PC-9 (cell line): ENCODE results near the gene ZFAND3. TPM values are rescaled to one million over a fixed set of nuclear protein-coding genes. Genes with fewer than 3 reads are reported as not detected.

Source experiments
- BruUV-seq: library from RNA; stranded (reverse); fragments of 400-500 nt; replicated peaks from 2 replicates; lab custom pipeline; 2021; lab: Mats Ljungman, UMichigan
- CTCF ChIA-PET: fragments of 300-600 bp; sonication (Branson Sonifier 250); formaldehyde crosslinking; loops from one replicate; lab custom pipeline; 2022; ENCODE audit warnings: antibody characterized with exemption; lab: Charles Lee
- POLR2A ChIA-PET: fragments of 300-600 bp; sonication (Branson Sonifier 250); formaldehyde crosslinking; loops from one replicate; lab custom pipeline; 2022; ENCODE audit warnings: antibody characterized with exemption; ENCODE audit not compliant: unreplicated experiment; lab: Charles Lee
- DNase-seq, 2 experiments: peaks; one replicate each; pipeline versions ENCODE4 v3.0.0 to v3.0.0-alpha.2; 2015 to 2022; ENCODE audit warnings: mixed read lengths in 1 of 2
- H2AFZ ChIP-seq: fragments of 200-600 bp; sonication (generic); 2 replicates; pipeline ENCODE4 v1.8.1; 2017; ENCODE audit warnings: antibody characterized with exemption
- H3F3A ChIP-seq: fragments of 200-600 bp; sonication (generic); 2 replicates; pipeline ENCODE4 v1.8.1; 2017; ENCODE audit warnings: antibody characterized with exemption, mild to moderate bottlenecking, low read depth; ENCODE audit not compliant: insufficient read depth
- H3K27ac ChIP-seq: fragments of 200-600 bp; sonication (generic); 2 replicates; pipeline ENCODE4 v1.6.1; 2016; ENCODE audit warnings: mixed run types
- H3K27me3 ChIP-seq: fragments of 200-600 bp; sonication (generic); 2 replicates; pipeline ENCODE4 v1.6.1; 2016; ENCODE audit warnings: low read depth, mixed run types; ENCODE audit not compliant: insufficient read depth
- H3K36me3 ChIP-seq: fragments of 200-600 bp; sonication (generic); 2 replicates; pipeline ENCODE4 v1.6.1; 2016; ENCODE audit warnings: low read depth, mixed run types
- H3K4me1 ChIP-seq: fragments of 200-600 bp; sonication (generic); replicated peaks from 2 replicates; pipeline ENCODE4 v1.6.1; 2016; ENCODE audit warnings: mixed run types; ENCODE audit not compliant: insufficient read depth
- H3K4me2 ChIP-seq: fragments of 200-600 bp; sonication (generic); 2 replicates; pipeline ENCODE4 v1.6.1; 2017; ENCODE audit warnings: mixed run types
- H3K4me3 ChIP-seq: fragments of 200-600 bp; sonication (generic); 2 replicates; pipeline ENCODE4 v1.6.1; 2016; ENCODE audit warnings: mixed run types
- H3K79me2 ChIP-seq: fragments of 200-600 bp; sonication (generic); 2 replicates; pipeline ENCODE4 v1.6.1; 2017; ENCODE audit warnings: low read depth, mixed run types
- H3K9me2 ChIP-seq: fragments of 200-600 bp; sonication (generic); 2 replicates; pipeline ENCODE4 v1.8.1; 2017; ENCODE audit warnings: mild to moderate bottlenecking; ENCODE audit not compliant: insufficient read depth
- H3K9me3 ChIP-seq: fragments of 200-600 bp; sonication (generic); 2 replicates; pipeline ENCODE4 v1.8.1; 2016; ENCODE audit warnings: low read depth; ENCODE audit not compliant: insufficient read depth
- H4K20me1 ChIP-seq: fragments of 200-600 bp; sonication (generic); 2 replicates; pipeline ENCODE4 v1.8.1; 2017; ENCODE audit not compliant: insufficient read depth
- EZH2 ChIP-seq: fragments of 200-600 bp; sonication (generic); IDR thresholded peaks from 2 replicates; pipeline ENCODE4 v1.8.0; 2017; ENCODE audit warnings: antibody characterized with exemption, low read depth
- intact Hi-C: fragments of 100-400 bp; cut with micrococcal nuclease; formaldehyde crosslinking; loops from one replicate; pipeline ENCODE4 v1.10.0; 2022; ENCODE audit not compliant: unreplicated experiment
- total RNA-seq: library from RNA; stranded (reverse); gene quantifications from 2 replicates; pipeline ENCODE4 v1.2.3, GENCODE V29; 2021
- TF ChIP-seq, protein P1 (sequence below): fragments of 200-600 bp; sonication (generic); conservative IDR thresholded peaks from 2 replicates; pipeline ENCODE4 v1.6.1; 2017; ENCODE audit warnings: mixed run types, antibody characterized with exemption, mild to moderate bottlenecking, moderate library complexity

ZFAND3 gene
- total RNA-seq, 1 experiment from 2014 or later = 46.8 TPM

DNA sequence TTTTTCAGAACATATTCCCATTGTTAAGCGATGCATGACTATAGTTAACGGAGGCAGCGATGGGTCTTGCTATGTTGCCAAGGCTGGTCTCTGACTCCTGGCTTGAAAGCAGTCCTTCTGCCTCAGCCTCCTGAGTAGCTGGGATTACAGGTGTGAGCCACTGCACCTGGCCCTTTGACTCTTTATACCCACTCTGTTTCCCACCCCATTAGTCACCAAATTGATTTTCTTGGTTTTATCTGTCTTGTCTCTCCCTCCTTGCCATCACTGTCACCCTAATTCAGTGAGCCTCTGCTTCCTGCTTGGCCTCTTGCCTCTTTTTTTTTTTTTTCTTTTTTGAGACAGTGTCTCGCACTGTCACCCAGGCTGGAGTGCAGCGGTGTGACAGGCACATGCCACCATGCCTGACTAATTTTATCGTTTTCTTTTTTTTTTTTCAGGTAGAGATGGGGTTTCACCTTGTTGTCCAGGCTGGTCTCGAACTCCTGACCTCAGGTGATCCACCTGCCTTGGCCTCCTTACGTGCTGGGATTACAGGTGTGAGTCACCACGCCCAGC is 31.3 kb downstream of the ZFAND3 start:
- Histone ChIP-seq H3F3A (no peaks in the 10 kb centered on the region; the same call in 1 of the 2 replicates), H3K4me3 (no peak overlapping the region), H2AFZ (no peak overlapping the region), H3K27ac (no peak overlapping the region), H3K79me2 (peaks cover 88% of the 10 kb centered on the region), H3K4me1 (no peaks in the 10 kb centered on the region), H3K4me2 (no peak overlapping the region), H3K27me3 (no peaks in the 10 kb centered on the region), H3K36me3 (no peaks in the 10 kb centered on the region), H4K20me1 (peaks cover 80% of the 10 kb centered on the region), H3K9me3 (no peaks in the 10 kb centered on the region), H3K9me2 (no peaks in the 10 kb centered on the region)
- ChIA-PET CTCF (no interaction called here), POLR2A (no interaction called here)
- no peak for DNase-seq
- TF ChIP-seq, protein P1, sequence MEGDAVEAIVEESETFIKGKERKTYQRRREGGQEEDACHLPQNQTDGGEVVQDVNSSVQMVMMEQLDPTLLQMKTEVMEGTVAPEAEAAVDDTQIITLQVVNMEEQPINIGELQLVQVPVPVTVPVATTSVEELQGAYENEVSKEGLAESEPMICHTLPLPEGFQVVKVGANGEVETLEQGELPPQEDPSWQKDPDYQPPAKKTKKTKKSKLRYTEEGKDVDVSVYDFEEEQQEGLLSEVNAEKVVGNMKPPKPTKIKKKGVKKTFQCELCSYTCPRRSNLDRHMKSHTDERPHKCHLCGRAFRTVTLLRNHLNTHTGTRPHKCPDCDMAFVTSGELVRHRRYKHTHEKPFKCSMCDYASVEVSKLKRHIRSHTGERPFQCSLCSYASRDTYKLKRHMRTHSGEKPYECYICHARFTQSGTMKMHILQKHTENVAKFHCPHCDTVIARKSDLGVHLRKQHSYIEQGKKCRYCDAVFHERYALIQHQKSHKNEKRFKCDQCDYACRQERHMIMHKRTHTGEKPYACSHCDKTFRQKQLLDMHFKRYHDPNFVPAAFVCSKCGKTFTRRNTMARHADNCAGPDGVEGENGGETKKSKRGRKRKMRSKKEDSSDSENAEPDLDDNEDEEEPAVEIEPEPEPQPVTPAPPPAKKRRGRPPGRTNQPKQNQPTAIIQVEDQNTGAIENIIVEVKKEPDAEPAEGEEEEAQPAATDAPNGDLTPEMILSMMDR = no peak
- TF ChIP-seq EZH2 = no peak
- BruUV-seq = no TSS peak
- intact Hi-C loops = no loop called here

DNA sequence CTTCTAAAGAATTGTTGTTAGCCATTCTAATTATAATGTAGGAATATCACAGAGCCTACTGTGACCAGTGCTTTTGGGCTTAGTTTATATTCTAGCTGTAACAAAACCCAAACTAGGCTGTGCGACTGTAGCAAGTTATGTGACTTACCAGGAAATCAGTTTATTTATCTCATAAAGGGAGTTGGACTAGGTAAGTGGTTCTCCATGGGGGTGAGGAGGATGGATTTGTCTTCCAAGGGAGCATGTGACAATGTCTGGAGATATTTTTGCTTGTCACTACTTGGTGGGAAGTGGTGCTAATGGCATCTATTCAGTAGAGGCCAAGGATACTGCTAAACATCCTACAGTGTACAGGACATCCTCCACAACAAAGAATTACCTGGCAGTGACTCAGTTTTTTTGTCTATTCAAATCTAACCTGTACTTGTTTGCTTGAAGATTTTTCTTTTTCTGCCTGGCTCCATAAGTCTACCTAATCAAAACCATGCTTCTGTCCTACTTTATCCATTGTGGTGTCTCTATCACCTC is 32.5 kb downstream of the ZFAND3 start:
- intact Hi-C loops = no loop called here
- Histone ChIP-seq H3K4me3 (no peak overlapping the region), H3K4me2 (no peak overlapping the region), H3K9me3 (no peaks in the 10 kb centered on the region), H3K27me3 (no peaks in the 10 kb centered on the region), H3K27ac (no peak overlapping the region), H3F3A (no peaks in the 10 kb centered on the region; the same call in 1 of the 2 replicates), H3K9me2 (no peaks in the 10 kb centered on the region), H3K79me2 (peaks cover 84% of the 10 kb centered on the region), H4K20me1 (peaks cover 74% of the 10 kb centered on the region), H3K36me3 (no peaks in the 10 kb centered on the region), H2AFZ (no peak overlapping the region), H3K4me1 (no peaks in the 10 kb centered on the region)
- BruUV-seq = no TSS peak
- DNase-seq = no peak
- CTCF ChIA-PET = no interaction called here
- POLR2A ChIA-PET = no interaction called here
- TF ChIP-seq, protein P1 = no peak
- no peak for TF ChIP-seq EZH2

DNA sequence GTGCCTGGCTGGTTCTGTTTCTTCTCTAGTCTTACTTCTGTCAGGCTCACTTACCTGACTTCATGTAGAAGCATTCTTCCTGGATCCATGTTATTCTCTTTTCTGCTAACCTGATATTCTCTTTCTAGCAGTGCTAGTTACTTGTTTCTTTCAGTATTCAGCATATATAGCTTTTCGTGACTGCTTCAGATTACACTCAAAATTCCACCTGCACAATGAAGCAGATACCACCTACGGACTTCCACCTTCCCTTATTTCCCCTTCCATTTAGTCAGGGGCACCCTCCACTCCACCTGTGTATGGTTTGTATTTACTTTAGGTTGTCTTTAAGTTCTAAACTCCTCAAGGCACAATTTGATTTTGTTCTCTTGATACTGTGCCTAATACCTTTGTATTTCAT is 36.8 kb downstream of the ZFAND3 start:
- POLR2A ChIA-PET = no interaction called here

More for the DNA sequence above, 36.8 kb downstream of the ZFAND3 start:
- H3K4me3 ChIP-seq = no peak overlapping the region
- BruUV-seq = no TSS peak
- H3K27me3 ChIP-seq = no peaks in the 10 kb centered on the region
- peaks cover 8% of the 10 kb centered on the region; the same call in 1 of the 2 replicates for H3F3A ChIP-seq
- no peak overlapping the region for H3K4me2 ChIP-seq
- no peaks in the 10 kb centered on the region for H3K9me3 ChIP-seq
- TF ChIP-seq, protein P1 = no peak
- no peak for TF ChIP-seq EZH2
- no peaks in the 10 kb centered on the region for H3K4me1 ChIP-seq
- no peaks in the 10 kb centered on the region for H3K36me3 ChIP-seq
- no peak for DNase-seq
- no peak overlapping the region for H2AFZ ChIP-seq
- H4K20me1 ChIP-seq = peaks cover 73% of the 10 kb centered on the region
- CTCF ChIA-PET = no interaction called here
- H3K79me2 ChIP-seq = peaks cover 75% of the 10 kb centered on the region
- H3K9me2 ChIP-seq = no peaks in the 10 kb centered on the region
- intact Hi-C loops = no loop called here
- no peak overlapping the region for H3K27ac ChIP-seq
